H7 (cell line): Measurements from ENCODE around the gene KLHL6. TPM values are rescaled to one million over a fixed set of nuclear protein-coding genes. Genes with fewer than 3 reads are reported as not detected.

Source experiments
- DNase-seq: peaks from one replicate; pipeline ENCODE4 v3.0.0; 2012
- H3K27me3 ChIP-seq: 2 replicates; pipeline ENCODE4 v1.6.0; 2011; ENCODE audit warnings: mild to moderate bottlenecking, low read length; ENCODE audit not compliant: control insufficient read depth, insufficient read depth
- H3K36me3 ChIP-seq: replicated peaks from 2 replicates; pipeline ENCODE4 v1.5.1; 2011; ENCODE audit warnings: low read length; ENCODE audit not compliant: control insufficient read depth, insufficient read depth
- H3K4me3 ChIP-seq: 2 replicates; pipeline ENCODE4 v1.5.1; 2011; ENCODE audit warnings: low read depth, mild to moderate bottlenecking, control low read depth, low read length, moderate library complexity; ENCODE audit not compliant: insufficient read depth
- total RNA-seq: library from RNA; depleted of rRNA; stranded (reverse); fragments of >200 nt; shearing (Covaris generic); gene quantifications from 2 replicates; pipeline ENCODE4 v1.2.3, GENCODE V29; 2014

KLHL6 gene
- total RNA-seq, 1 experiment from 2014 or later = 0.69 TPM

DNA sequence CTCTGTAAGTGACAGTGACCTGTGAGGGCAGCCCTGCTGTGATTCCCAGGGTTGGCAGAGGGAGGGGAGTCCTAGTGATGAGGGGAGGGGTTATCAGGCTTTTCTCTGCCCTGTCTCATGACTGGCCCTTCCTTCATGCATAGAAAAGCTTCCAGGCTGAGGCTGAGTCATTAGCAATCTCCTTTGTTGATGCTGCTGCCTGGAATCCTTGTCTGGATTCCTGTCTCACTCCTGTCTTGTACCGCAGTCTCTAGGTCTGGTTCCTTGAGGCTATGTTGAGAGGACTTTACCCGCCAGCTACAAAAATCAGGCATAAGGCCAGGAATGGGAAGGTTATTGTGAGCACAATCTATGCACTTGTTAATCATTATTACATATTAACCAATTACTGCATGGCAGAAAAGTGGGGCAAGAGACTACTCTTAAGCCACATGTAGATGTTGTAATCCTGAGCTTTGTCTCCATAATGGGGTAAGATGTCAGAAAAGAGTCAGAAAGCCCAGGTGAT is 7.2 kb downstream of the KLHL6 start:
- no peaks in the 10 kb centered on the region for H3K36me3 ChIP-seq
- DNase-seq = peak; percentile 85
- H3K4me3 ChIP-seq = no peak overlapping the region
- H3K27me3 ChIP-seq = no peaks in the 10 kb centered on the region

DNA sequence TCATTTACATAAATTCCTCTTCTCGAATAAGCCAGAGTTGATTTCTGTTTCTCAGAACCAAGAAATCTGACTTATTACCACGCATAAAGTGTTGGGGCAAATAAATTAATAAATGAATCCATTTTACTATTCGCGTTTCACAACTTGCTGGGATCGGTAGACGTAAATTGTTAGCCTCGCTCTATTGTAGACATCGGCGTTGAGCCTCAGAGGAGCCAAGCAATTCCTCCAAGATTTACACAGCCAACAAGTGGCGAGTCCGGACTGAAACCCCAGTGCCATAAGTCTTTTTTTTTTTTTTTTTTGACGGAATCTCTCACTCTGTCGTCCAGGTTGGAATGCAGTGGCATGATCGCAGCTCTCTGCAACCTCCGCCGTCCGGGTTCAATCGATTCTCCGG is 8.9 kb downstream of the KLHL6 start:
- Histone ChIP-seq H3K36me3 (no peaks in the 10 kb centered on the region), H3K4me3 (no peak overlapping the region), H3K27me3 (no peaks in the 10 kb centered on the region)
- DNase-seq = no peak

DNA sequence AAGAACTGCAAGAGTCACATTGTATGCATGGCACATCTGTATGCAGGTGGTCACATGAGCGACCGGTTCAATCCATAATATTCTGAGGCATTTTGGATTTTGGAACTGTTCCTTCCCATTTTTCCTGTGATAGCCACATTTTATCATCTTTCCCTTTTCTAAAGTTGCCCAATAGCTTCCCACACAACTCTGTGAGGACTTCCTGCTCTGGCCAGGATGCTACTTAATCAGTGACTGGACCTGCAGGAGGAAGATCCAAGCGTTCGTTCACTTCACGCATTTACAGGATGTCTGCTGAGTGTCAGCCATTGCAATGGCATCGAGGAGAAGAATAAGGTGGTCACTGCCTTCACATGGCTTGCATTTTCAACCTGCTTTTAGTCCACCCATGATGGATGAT is 9.8 kb downstream of the KLHL6 start:
- Histone ChIP-seq H3K4me3 (no peak overlapping the region), H3K36me3 (no peaks in the 10 kb centered on the region), H3K27me3 (no peaks in the 10 kb centered on the region)
- no peak for DNase-seq

DNA sequence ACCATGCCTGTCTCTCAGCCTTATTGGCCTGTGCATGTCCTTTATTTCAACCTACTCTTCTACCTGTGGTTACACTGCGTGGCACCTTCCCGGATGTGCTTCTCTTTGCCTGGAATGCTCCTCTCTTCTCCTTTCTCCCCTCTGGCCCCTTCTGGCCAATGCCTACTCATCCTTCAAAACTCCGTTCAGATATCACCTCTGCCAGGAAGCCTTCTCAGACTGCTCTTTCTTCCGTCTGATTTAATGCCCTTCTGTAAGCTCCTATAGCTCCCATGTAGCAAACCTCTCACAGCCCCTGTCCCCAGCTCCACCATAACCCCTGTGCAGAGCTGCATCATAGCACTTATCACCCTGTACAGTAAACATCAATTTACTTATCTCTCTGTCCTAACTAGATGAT is 13.2 kb downstream of the KLHL6 start:
- Histone ChIP-seq H3K4me3 (no peak overlapping the region), H3K36me3 (no peaks in the 10 kb centered on the region), H3K27me3 (no peaks in the 10 kb centered on the region)
- DNase-seq = no peak

DNA sequence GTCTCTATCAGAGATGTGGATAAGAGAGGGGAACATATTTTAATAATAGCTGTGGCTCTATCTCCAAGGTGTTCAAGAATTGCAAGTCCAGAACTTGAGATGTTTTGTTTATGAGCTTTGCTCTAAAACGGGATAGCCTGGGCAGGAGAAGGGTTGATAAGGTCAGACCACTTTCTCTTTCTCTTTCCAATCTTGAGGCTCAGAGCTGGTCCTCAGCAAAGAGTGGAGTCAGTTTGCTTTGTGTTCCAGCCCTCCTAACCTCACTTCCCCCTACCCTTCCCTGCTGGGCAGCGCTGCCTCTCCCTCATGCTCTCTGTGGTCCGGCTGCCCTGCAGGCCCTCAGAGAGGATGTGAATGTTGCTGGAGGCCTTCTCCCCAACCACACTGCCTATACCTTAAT is 13.8 kb downstream of the KLHL6 start:
- Histone ChIP-seq H3K36me3 (no peaks in the 10 kb centered on the region), H3K27me3 (no peaks in the 10 kb centered on the region), H3K4me3 (no peak overlapping the region)
- DNase-seq = no peak

DNA sequence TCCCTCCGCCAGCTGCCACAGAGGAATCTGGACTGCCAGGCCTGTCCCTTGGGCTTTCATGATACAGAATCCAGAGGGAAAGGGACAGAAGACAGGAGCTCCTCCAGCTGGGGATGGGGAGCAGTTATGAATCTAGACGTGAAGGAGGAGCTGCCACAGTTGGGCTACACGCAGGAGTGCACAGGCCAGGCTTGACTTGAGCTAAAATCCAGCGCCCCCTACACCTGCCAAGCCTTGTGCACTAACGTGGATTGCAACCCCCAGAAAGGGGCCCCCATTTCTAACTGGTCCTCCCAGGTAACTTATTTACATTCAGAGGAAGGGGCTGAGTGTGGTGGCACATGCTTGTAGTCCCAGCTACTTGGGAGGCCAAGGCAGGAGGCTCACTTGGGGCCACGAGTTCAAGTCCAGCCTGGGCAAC is 14.3 kb downstream of the KLHL6 start:
- H3K36me3 ChIP-seq = no peaks in the 10 kb centered on the region
- H3K4me3 ChIP-seq = no peak overlapping the region
- no peaks in the 10 kb centered on the region for H3K27me3 ChIP-seq
- DNase-seq = no peak

DNA sequence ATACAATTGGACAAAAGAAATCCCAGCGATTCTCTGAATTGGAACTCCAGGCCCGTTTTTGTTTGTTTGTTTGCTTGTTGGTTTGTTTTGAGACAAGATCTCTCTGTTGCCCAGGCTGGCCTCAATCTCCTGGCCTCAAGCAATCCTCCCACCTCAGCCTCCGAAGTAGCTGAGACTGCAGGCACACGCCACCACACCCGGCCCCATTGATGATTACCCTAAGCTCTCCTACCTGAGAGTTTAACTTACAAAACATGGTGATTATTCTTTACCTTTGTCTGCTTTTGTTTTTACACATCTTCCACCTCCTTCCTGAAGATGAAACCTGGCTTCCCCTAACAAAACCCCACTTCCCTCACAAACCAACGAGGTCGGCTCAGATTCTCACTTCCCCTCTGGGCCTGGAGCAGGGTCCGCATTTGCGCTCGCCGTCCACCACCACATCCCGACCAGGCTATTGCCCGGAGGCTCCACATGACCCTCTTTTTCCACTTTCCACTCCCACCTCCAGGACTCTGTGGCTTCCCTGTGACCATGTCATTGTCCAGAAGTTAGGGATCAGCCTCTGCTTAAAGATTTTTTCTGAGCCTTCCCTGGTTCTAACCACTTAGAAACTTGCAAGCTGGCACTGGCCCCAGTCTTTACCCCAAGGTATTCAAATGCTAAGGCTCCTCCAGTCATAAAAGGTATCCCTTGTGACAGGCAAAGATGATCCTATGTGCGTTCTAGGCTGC is 14.8 kb downstream of the KLHL6 start:
- H3K36me3 ChIP-seq = no peaks in the 10 kb centered on the region
- no peak overlapping the region for H3K4me3 ChIP-seq
- H3K27me3 ChIP-seq = no peaks in the 10 kb centered on the region
- DNase-seq = no peak

DNA sequence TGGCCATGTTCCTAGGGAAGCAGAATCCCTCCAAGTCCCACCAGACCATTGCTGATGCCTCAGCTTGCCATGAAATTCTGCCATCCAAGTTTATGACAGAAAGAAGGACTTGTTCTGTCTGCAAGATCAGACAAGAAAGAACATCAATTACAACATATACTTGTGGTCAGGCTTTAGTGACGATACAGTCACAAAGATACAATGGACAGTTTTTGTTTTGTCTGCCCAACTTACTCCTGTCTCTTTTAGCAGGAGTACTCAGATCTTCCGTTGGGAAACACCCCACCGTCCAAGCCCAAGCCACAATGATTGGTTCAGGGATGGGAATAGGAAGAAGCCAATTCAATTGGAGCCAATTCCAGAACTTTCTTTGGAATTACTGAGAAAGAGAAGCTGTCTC is 15.7 kb downstream of the KLHL6 start:
- no peak for DNase-seq
- no peaks in the 10 kb centered on the region for H3K36me3 ChIP-seq
- H3K27me3 ChIP-seq = no peaks in the 10 kb centered on the region
- H3K4me3 ChIP-seq = no peak overlapping the region

DNA sequence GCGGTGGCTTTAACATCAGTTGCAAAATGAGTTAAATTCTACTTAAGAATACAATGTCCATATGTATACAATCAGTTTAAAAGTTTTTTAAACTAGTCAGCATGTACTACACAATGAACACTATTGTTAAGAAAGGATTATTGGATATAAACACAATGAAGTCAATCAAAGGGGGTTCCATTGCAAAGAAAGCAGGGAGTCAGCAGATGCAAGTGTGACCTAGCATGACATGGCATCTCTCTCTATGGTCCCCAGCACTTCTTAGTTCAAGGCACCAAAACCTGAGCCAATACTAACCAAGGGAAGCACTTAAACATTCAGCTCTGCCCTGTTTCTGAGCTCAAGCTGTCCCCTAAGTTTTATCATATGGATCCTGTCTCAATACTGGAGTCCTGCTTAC is 17.0 kb downstream of the KLHL6 start:
- H3K36me3 ChIP-seq = no peaks in the 10 kb centered on the region
- H3K27me3 ChIP-seq = no peaks in the 10 kb centered on the region
- H3K4me3 ChIP-seq = no peak overlapping the region
- no peak for DNase-seq

DNA sequence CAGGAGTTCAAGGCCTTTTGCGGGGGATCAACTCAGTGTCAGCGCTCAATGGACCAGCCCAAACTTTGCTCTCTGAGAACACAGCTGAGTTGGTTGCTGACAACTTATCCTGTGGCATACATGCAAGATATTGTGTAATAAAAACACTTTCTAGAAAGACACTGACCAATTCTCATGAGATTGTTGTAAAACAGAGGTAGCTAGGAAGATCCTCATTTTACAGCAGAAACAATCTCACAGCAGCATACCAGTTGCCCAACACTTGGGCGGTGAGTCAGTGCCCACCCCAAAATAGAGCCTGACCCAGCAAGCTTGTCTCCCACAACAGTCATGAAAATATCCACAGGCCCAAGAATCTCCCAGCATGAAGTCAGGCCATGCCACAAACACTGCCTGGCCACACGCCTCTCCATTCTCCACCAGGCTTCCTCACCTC is 18.2 kb downstream of the KLHL6 start:
- no peaks in the 10 kb centered on the region; the same call in 1 of the 2 replicates for H3K27me3 ChIP-seq
- DNase-seq = no peak
- H3K36me3 ChIP-seq = no peaks in the 10 kb centered on the region
- H3K4me3 ChIP-seq = no peak overlapping the region

DNA sequence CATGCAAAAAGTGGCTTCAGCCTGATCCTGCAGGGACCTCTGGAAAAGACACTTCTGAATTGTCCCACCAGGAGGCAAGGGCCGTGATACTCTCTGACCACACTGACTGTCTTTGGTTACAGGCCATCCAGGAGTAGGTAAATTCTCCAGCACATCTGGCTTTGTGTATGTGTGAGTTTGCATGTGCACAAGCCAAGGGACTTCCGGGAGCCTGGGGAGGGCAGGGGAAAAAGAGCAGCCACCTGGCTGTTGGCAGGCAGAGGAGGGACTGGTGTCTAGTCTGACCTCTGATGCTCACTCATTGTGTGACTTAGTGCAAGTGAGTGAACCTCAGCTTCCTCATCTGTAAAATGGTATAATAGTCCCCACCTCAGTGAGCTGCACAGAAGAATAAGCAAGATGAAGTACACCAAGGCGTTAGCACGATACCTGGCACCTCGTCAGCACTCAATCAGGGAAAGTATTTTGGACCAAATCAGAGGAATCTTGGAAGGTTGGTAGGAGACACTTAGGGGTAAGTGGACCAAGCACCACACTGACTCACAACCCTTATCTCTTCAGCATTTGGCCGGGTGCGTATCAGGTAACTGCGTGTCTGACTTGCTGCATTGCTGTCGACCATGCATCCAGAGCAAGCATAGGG is 19.1 kb downstream of the KLHL6 start:
- Histone ChIP-seq H3K4me3 (no peak overlapping the region), H3K36me3 (no peaks in the 10 kb centered on the region), H3K27me3 (no peaks in the 10 kb centered on the region; the same call in 1 of the 2 replicates)
- no peak for DNase-seq

DNA sequence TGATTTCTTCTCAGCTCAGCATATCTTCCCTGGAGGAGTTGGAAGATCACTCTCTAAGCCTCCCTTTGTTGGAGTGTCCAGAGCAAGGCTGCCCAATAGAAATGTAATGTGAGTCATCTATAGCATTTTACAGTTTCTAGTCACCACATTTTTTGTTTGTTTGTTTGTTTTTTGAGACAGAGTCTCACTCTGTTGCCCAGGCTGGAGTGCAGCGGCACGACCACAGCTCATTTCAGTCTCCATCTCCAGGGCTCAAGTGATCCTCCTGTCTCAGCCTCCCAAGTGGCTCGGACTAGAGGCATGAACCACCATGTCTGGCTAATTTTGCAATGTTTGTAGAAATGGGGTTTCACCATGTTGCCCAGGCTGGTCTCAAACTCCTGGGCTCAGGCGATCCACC is 21.3 kb downstream of the KLHL6 start:
- Histone ChIP-seq H3K36me3 (no peaks in the 10 kb centered on the region), H3K4me3 (no peak overlapping the region), H3K27me3 (no peaks in the 10 kb centered on the region; the same call in 1 of the 2 replicates)
- no peak for DNase-seq

DNA sequence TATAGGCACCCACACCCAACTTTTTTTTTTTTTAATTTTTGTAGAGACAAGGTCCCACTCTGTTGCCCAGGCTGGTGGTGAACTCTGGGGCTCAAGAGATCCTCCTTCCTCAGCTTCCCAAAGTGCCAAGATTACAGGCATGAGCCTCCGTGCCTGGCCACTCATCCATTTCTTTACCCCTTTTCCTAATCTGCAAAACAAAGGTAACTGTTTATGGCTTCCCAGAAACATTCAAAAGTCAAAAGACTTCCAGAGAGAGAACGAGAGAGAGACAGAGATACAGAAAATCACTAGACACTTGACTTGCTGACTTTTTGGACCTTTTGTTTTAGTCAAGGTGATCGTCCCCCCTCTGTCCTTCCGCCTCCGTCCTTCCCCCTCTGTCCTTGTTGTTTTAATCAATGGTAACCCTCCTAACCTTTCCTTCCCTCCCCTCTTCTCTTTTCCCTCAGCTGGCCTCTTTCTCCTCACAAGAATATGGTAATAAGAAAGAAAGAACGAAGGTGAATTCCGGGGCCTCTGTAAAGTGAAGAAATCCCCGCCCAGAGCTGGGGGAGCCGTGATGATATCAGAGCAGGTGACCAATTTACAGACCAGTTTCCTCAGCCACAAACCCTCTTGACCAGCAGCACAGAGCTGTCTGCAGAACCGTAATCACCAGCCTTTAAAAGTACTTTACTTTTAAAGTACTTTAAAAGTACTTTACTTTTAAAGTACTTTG is 21.9 kb downstream of the KLHL6 start:
- DNase-seq = peak; percentile 40
- no peak overlapping the region for H3K4me3 ChIP-seq
- H3K36me3 ChIP-seq = no peaks in the 10 kb centered on the region
- H3K27me3 ChIP-seq = no peaks in the 10 kb centered on the region; the same call in 1 of the 2 replicates

DNA sequence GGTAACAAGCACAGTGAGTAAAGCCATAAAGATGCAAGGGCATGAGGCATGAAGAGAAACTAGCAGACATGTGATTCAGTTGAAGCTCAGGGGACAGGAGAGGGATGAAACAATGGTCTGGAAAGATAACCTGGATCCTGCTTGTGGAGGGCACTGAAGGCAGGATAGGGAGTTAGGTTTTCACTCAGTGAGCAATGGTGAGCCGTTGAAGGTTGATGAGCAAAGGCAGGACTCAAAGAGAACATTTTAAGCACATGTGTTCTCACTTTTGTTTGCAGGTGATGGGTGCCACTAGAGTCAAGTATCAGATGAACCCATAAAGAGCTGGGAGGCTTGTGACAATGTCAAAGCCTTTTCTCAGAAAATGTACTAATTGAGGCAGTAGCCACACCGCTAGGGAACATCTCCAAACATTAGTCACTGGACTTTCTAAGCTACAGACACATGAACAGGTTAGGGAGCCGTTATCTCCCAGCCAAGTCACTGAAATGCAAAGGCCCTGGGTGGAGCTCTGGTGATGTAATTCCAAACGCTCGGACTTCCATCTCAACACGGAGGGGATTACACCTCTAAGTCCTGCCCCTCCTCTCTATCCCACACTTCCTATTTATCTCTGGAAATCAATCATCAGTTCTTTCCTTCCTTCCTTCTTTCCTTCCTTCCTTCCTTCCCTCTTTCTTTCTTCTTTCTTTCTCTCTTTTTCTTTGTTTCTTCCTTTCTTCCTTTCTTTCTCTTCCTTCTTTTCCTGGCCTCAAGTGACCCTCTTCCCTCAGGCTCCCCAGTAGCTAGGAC is 22.7 kb downstream of the KLHL6 start:
- peak; percentile 39 for DNase-seq
- Histone ChIP-seq H3K36me3 (no peaks in the 10 kb centered on the region), H3K4me3 (no peak overlapping the region), H3K27me3 (no peaks in the 10 kb centered on the region; the same call in 1 of the 2 replicates)
